Caco-2 (cell line): ENCODE results near the gene MEFV. TPM values are rescaled to one million over a fixed set of nuclear protein-coding genes. Genes with fewer than 3 reads are reported as not detected.

Source experiments
- BruUV-seq: library from RNA; stranded (reverse); fragments of 400-500 nt; replicated peaks from 2 replicates; lab custom pipeline; 2021; lab: Mats Ljungman, UMichigan
- CTCF ChIA-PET: fragments of 300-600 bp; sonication (Branson Sonifier 250); formaldehyde crosslinking; loops from one replicate; lab custom pipeline; 2022; ENCODE audit warnings: antibody characterized with exemption; lab: Charles Lee
- POLR2A ChIA-PET: fragments of 300-600 bp; sonication (Branson Sonifier 250); formaldehyde crosslinking; loops from one replicate; lab custom pipeline; 2022; ENCODE audit warnings: antibody characterized with exemption; lab: Charles Lee
- DNase-seq, 2 experiments: peaks; one replicate each; pipeline versions ENCODE4 v3.0.0 to v3.0.0-alpha.2; 2020 to 2022
- H3K27me3 ChIP-seq: replicated peaks from 2 replicates; pipeline ENCODE4 v1.6.0; 2011; ENCODE audit warnings: low read length; ENCODE audit not compliant: control insufficient read depth, insufficient read depth
- H3K36me3 ChIP-seq: 2 replicates; pipeline ENCODE4 v1.5.1; 2011; ENCODE audit warnings: low read length; ENCODE audit not compliant: control insufficient read depth, insufficient read depth
- H3K4me1 ChIP-seq: fragments of 250-450 bp; sonication (Bioruptor Pico); 2 replicates; pipeline ENCODE4 v1.5.1; 2020; ENCODE audit warnings: mild to moderate bottlenecking
- H3K4me3 ChIP-seq: 2 replicates; pipeline ENCODE4 v1.5.1; 2011; ENCODE audit warnings: low read depth, mild to moderate bottlenecking, control low read depth, low read length
- H3K9me3 ChIP-seq: fragments of 250-450 bp; sonication (Bioruptor Pico); 2 replicates; pipeline ENCODE4 v1.5.1; 2020; ENCODE audit warnings: mild to moderate bottlenecking, moderate library complexity
- H3K27ac Mint-ChIP-seq: one replicate; pipeline ENCODE4 v1.8.0; 2022; ENCODE audit warnings: mixed read lengths; ENCODE audit not compliant: unreplicated experiment
- H3K27me3 Mint-ChIP-seq: one replicate; pipeline ENCODE4 v1.8.0; 2022; ENCODE audit warnings: mixed read lengths; ENCODE audit not compliant: insufficient read depth, unreplicated experiment
- H3K36me3 Mint-ChIP-seq: one replicate; pipeline ENCODE4 v1.8.0; 2022; ENCODE audit warnings: mild to moderate bottlenecking, mixed read lengths; ENCODE audit not compliant: insufficient read depth, unreplicated experiment
- H3K4me1 Mint-ChIP-seq: one replicate; pipeline ENCODE4 v1.8.0; 2022; ENCODE audit warnings: low read depth, mixed read lengths; ENCODE audit not compliant: unreplicated experiment
- H3K4me3 Mint-ChIP-seq: one replicate; pipeline ENCODE4 v1.8.0; 2022; ENCODE audit warnings: mild to moderate bottlenecking, moderate library complexity, mixed read lengths; ENCODE audit not compliant: unreplicated experiment
- H3K9me3 Mint-ChIP-seq: one replicate; pipeline ENCODE4 v1.8.0; 2022; ENCODE audit warnings: mixed read lengths; ENCODE audit not compliant: unreplicated experiment
- intact Hi-C: fragments of 100-400 bp; cut with micrococcal nuclease; formaldehyde crosslinking; loops from one replicate; pipeline ENCODE4 v1.10.0; 2022; ENCODE audit not compliant: unreplicated experiment
- total RNA-seq: library from RNA; stranded (reverse); gene quantifications from 2 replicates; pipeline ENCODE4 v1.2.3, GENCODE V29; 2022
- TF ChIP-seq, protein P1 (sequence below), 2 experiments: fragments of 200-600 bp in 1 of 2; IDR thresholded peaks; 1 replicate in 1 of 2; 2 replicates in 1 of 2; pipeline versions ENCODE4 v1.5.1 to v1.8.0; 2011 to 2022; ENCODE audit warnings: antibody characterized with exemption in 1 of 2, control low read depth in 1 of 2, inconsistent platforms in 1 of 2, low read depth in 1 of 2, low read length in 1 of 2, mild to moderate bottlenecking in 1 of 2, moderate library complexity in 1 of 2; ENCODE audit not compliant: insufficient read depth in 1 of 2, severe bottlenecking in 1 of 2, unreplicated experiment in 1 of 2

MEFV gene
- total RNA-seq, 1 experiment from 2014 or later: not detected

- no peak for DNase-seq
- H3K4me3 ChIP-seq: no peak overlapping the region
- no peaks in the 10 kb centered on the region for H3K4me1 Mint-ChIP-seq
- no peaks in the 10 kb centered on the region; the same call in 1 of the 2 replicates for H3K9me3 ChIP-seq
- BruUV-seq: no TSS peak
- H3K36me3 ChIP-seq: no peaks in the 10 kb centered on the region
- TF ChIP-seq, protein P1, sequence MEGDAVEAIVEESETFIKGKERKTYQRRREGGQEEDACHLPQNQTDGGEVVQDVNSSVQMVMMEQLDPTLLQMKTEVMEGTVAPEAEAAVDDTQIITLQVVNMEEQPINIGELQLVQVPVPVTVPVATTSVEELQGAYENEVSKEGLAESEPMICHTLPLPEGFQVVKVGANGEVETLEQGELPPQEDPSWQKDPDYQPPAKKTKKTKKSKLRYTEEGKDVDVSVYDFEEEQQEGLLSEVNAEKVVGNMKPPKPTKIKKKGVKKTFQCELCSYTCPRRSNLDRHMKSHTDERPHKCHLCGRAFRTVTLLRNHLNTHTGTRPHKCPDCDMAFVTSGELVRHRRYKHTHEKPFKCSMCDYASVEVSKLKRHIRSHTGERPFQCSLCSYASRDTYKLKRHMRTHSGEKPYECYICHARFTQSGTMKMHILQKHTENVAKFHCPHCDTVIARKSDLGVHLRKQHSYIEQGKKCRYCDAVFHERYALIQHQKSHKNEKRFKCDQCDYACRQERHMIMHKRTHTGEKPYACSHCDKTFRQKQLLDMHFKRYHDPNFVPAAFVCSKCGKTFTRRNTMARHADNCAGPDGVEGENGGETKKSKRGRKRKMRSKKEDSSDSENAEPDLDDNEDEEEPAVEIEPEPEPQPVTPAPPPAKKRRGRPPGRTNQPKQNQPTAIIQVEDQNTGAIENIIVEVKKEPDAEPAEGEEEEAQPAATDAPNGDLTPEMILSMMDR (IDR thresholded peaks at IDR 0.05; ENCODE audit: insufficient read depth in 1 of 2, low read depth in 1 of 2, low read length in 1 of 2, severe bottlenecking in 1 of 2, unreplicated experiment in 1 of 2): no peak
- no peaks in the 10 kb centered on the region for H3K4me1 ChIP-seq
- intact Hi-C loops: no loop called here
- no peaks in the 10 kb centered on the region; the same call in 1 of the 2 replicates for H3K27me3 ChIP-seq
- no peak overlapping the region for H3K4me3 Mint-ChIP-seq
- peaks cover 4% of the 10 kb centered on the region for H3K36me3 Mint-ChIP-seq
- CTCF ChIA-PET: no interaction called here
- peaks cover 3% of the 10 kb centered on the region for H3K27me3 Mint-ChIP-seq
- no peak overlapping the region for H3K27ac Mint-ChIP-seq
- H3K9me3 Mint-ChIP-seq: no peaks in the 10 kb centered on the region
- POLR2A ChIA-PET: no interaction called here
Observed at GRCh38 chr16:3241761-3242160, 14.7 kb downstream of the MEFV start.

- Mint-ChIP-seq H3K4me3 (peak overlapping the region; percentile 72), H3K36me3 (peaks cover 31% of the 10 kb centered on the region), H3K27ac (no peak overlapping the region), H3K27me3 (no peaks in the 10 kb centered on the region), H3K9me3 (no peaks in the 10 kb centered on the region), H3K4me1 (no peaks in the 10 kb centered on the region)
- Histone ChIP-seq H3K4me1 (0 out of 2 replicates have a peak, but pooled peaks cover 4% of the 10 kb centered on the region), H3K27me3 (no peaks in the 10 kb centered on the region), H3K36me3 (no peaks in the 10 kb centered on the region; the same call in 1 of the 2 replicates), H3K9me3 (peaks cover 6% of the 10 kb centered on the region), H3K4me3 (no peak overlapping the region)
- peak; percentile 57 to 79 for DNase-seq
- intact Hi-C loops: loop anchor here (2.0 kb wide), 1 partner anchor 29 kb away; no protein-coding TSS in a partner anchor
- POLR2A ChIA-PET: interaction anchor here (0.5 to 0.7 kb wide), 3 partner anchors 47 to 165 kb away, joined by 3 to 4 read pairs (median 3); partner anchors contain the start of genes ZNF174 and ZSCAN32
- BruUV-seq: no TSS peak
- TF ChIP-seq, protein P1 (IDR thresholded peaks at IDR 0.05; ENCODE audit: insufficient read depth in 1 of 2, low read depth in 1 of 2, low read length in 1 of 2, severe bottlenecking in 1 of 2, unreplicated experiment in 1 of 2): no peak
- CTCF ChIA-PET: no interaction called here
Observed at GRCh38 chr16:3235856-3236669, 20.4 kb downstream of the MEFV start.

DNA sequence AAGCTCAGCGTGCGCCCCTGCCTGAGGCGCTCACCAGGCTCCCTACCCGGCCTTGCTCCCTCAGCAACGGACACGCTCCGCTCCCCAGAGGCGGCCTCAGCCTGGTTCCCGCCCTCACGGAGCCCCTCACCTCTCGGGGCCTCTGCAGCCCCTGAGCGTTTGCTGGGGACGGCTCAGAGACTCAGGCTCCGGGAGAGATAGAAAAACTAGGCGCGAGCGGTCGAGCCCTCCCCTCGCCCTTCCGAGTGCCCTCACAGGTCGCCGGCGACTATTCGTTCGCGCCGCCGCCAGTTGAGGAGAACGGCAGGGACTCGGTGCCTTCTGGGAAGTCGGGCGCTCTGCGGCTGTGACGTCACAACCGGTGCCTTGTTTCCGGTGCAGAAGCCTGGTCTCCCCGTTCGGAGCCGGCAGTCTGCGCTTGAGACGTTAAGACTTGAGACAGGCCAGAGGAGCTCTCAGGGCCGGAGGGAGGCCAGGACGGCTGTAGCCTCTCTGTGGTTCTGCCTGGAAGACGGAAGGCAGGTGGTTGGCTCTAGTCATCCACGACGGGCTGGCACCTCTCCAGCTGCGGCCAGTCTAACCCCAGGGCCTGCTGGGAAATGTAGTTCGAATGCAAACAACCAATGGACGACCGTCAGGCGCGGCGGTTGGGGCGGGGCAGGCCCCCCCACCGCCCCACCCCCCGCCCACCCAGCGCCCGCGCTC is 21.4 kb downstream of the MEFV start, which contains the start of gene ZNF200:
Gene ZNF200, minus strand, starts transcription at position 302 of the 705 bp plus-strand sequence. CDS start 1,403 bp downstream, outside the sequence.
- intact Hi-C loops: loop anchor here (2.0 kb wide), 1 partner anchor 30 kb away; no protein-coding TSS in a partner anchor

More for the DNA sequence above, 21.4 kb downstream of the MEFV start, which contains the start of gene ZNF200:
- Histone ChIP-seq H3K9me3 (peaks cover 6% of the 10 kb centered on the region), H3K4me1 (0 out of 2 replicates have a peak, but pooled peaks cover 4% of the 10 kb centered on the region), H3K27me3 (no peaks in the 10 kb centered on the region), H3K4me3 (peak within 1 kb of the TSS; percentile 96), H3K36me3 (no peaks in the 10 kb centered on the region; the same call in 1 of the 2 replicates)
- DNase-seq: peak; percentile 93 to 94
- POLR2A ChIA-PET: interaction anchor here (0.5 to 0.8 kb wide), 4 partner anchors 48 to 166 kb away, joined by 3 to 4 read pairs (median 4); partner anchors contain the start of genes ZNF174 and ZSCAN32
- CTCF ChIA-PET: no interaction called here
- TF ChIP-seq, protein P1 (IDR thresholded peaks at IDR 0.05; ENCODE audit: insufficient read depth in 1 of 2, low read depth in 1 of 2, low read length in 1 of 2, severe bottlenecking in 1 of 2, unreplicated experiment in 1 of 2): no peak
- Mint-ChIP-seq H3K4me1 (no peaks in the 10 kb centered on the region), H3K36me3 (peaks cover 41% of the 10 kb centered on the region), H3K27me3 (no peaks in the 10 kb centered on the region), H3K4me3 (peak within 1 kb of the TSS; percentile 83), H3K27ac (peak within 1 kb of the TSS; percentile 93), H3K9me3 (peaks cover 5% of the 10 kb centered on the region)
- BruUV-seq: no TSS peak
